ENCODE results near the gene CTNNA3. TPM values are rescaled to one million over a fixed set of nuclear protein-coding genes. Genes with fewer than 3 reads are reported as not detected.

CTNNA3 gene
- total RNA-seq, 2 donors from 2014 or later = 1.6 TPM; not detected in 1

DNA sequence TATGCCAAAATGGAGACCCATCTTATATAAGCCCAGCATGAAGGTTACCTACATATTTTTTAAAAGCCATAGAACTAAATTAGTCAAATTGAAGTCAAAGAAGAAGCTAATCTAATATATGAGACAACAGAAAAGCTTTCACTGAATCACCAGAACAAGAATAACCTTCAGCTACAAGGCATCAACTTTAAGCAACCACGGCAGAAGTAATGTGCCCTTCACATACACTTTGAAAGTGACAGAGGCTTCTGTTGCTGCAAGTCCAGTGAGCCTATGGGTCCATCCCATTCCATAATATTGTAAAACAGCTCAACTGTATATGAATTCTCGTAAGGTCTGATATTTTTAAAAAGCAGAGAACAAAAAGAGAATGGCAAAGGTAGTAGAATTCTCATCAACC is 36.5 kb downstream of the CTNNA3 start:
- Mint-ChIP-seq H3K4me1 (peaks cover 2% of the 10 kb centered on the region), H3K27ac (no peak overlapping the region), H3K36me3 (ENCODE audit: low read depth) (no peaks in the 10 kb centered on the region), H3K27me3 (peaks cover 15% of the 10 kb centered on the region), H3K4me3 (no peak overlapping the region)
- no peaks in the 10 kb centered on the region for H3K9me3 ChIP-seq (ENCODE audit: control insufficient read depth, low read length, poor library complexity, severe bottlenecking)
- ATAC-seq = no peak
- DNase-seq = no peak

DNA sequence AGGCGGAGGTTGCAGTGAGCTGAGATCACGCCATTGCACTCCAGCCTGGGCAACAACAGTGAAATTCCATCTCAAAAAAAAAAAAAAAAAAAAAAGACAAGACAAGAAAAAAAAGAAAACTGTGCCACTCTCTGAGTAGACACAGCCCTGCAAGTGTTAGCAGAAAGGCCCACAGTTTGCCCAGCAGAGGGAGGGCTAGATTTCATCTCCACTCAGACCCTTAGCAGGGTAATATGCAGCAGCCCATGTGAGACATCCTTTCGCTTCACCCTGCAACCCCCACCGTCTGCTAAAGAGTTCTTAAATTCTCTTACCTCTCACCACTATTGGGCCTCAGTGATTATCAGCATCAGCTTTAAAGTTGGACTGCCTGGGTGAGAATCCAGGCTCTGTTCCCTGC is 38.2 kb downstream of the CTNNA3 start:
- ATAC-seq = no peak
- no peak overlapping the region for H3K27ac Mint-ChIP-seq
- no peak overlapping the region for H3K4me3 Mint-ChIP-seq
- no peaks in the 10 kb centered on the region for H3K36me3 Mint-ChIP-seq (ENCODE audit: low read depth)
- DNase-seq = no peak
- no peaks in the 10 kb centered on the region for H3K4me1 Mint-ChIP-seq
- H3K27me3 Mint-ChIP-seq = peaks cover 15% of the 10 kb centered on the region
- H3K9me3 ChIP-seq (ENCODE audit: control insufficient read depth, low read length, poor library complexity, severe bottlenecking) = no peaks in the 10 kb centered on the region

DNA sequence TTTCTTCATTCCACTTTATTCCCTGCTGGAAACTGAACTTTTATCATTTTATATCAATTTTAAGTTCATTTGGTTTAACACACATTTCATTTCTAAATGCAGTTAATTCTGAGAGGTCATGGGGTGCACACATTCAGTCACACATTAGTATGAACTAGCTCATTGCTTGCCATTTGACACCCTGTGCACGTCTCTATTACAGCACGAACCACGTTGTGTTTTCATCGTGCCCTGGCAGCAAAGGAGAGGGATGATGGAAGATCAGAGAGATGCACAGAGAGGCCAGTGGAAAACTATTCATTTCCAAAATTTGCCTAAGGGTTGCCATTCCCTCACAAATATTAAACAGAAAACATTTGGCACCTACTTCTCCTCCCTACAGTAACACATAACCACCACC is 45.4 kb downstream of the CTNNA3 start:
- Mint-ChIP-seq H3K4me1 (no peaks in the 10 kb centered on the region), H3K27me3 (peaks cover 5% of the 10 kb centered on the region), H3K27ac (no peak overlapping the region), H3K36me3 (ENCODE audit: low read depth) (peaks cover 3% of the 10 kb centered on the region), H3K4me3 (no peak overlapping the region)
- ATAC-seq (no peak), DNase-seq (no peak)
- H3K9me3 ChIP-seq (ENCODE audit: control insufficient read depth, low read length, poor library complexity, severe bottlenecking) = no peaks in the 10 kb centered on the region

DNA sequence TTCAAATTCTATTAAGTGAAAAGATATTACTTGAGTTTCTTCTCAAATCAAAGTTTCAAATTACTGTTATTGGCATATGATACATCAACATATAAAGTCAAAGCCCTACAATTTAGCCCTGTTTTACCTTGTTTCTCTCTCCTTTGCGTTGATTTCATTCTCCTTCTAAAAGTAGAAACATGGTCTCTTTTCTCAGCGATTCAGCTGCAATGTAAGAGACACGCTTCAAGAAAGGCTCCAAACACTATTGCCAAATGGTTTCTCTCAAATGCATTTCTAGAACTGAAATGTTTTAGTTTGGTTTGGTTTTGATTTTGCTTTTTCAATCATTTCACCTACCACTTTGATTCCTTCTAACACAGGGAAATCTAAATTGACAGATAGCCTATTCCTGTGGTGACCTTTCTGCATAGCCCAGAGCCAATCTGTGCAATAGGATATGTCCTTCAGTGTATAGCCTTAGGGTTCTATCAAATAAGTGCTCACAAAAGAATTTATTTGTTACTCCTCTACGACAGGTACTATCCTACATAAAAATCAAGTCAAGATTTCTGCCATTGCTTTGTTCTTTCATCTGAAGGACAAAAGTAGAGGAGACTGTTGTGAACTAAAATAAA is 47.3 kb downstream of the CTNNA3 start:
- ATAC-seq (no peak), DNase-seq (no peak)
- Mint-ChIP-seq H3K4me3 (no peak overlapping the region), H3K4me1 (no peaks in the 10 kb centered on the region), H3K36me3 (ENCODE audit: low read depth) (peaks cover 3% of the 10 kb centered on the region), H3K27me3 (peaks cover 5% of the 10 kb centered on the region), H3K27ac (no peak overlapping the region)
- H3K9me3 ChIP-seq (ENCODE audit: control insufficient read depth, low read length, poor library complexity, severe bottlenecking) = no peaks in the 10 kb centered on the region

DNA sequence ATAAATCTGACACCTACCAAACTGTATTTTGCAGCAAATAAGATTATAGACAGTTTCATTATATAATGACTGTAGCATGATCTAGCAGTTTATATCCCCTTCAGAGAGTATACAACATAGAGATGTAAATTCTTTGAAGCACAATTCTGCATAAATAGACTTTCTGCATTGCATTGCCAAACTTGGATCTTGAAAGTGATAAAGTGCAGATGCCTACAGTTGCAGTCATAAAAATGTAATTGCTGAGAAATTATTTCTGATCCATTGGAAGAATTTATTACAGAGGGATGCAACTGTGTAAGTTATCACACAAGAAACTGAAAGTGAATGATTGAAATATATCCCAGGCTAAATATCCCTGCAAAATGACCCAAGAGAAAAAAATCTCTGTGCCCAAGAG is 65.1 kb downstream of the CTNNA3 start:
- Mint-ChIP-seq H3K36me3 (ENCODE audit: low read depth) (no peaks in the 10 kb centered on the region), H3K27ac (no peak overlapping the region), H3K4me3 (no peak overlapping the region), H3K4me1 (no peaks in the 10 kb centered on the region), H3K27me3 (no peaks in the 10 kb centered on the region)
- H3K9me3 ChIP-seq (ENCODE audit: control insufficient read depth, low read length, poor library complexity, severe bottlenecking) = no peaks in the 10 kb centered on the region
- DNase-seq (no peak), ATAC-seq (no peak)

DNA sequence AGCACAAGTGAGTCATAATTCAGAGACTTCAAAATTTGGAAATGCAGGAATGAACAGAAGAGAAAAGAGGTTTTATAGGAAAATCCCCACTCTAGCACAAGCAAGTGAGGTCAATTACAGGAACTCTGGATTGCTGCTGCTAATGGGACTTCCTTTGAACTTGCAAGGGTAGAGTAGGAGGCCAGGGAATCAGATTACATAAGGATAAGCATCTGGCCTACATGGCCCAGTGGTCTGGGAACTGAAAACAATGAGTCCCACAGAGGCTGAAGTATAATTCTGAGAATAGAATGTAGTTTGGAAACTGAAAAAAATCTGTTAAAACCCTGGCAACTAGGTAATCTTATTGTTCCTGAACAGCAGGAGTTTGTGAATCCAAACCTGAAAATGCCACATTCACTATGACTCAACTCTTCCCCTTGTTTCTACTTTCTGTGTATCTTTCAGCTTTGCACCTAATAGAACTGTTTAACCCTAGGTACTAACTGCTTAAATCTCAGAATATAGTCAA is 66.5 kb downstream of the CTNNA3 start:
- Mint-ChIP-seq H3K27me3 (peaks cover 6% of the 10 kb centered on the region), H3K36me3 (ENCODE audit: low read depth) (no peaks in the 10 kb centered on the region)

DNA sequence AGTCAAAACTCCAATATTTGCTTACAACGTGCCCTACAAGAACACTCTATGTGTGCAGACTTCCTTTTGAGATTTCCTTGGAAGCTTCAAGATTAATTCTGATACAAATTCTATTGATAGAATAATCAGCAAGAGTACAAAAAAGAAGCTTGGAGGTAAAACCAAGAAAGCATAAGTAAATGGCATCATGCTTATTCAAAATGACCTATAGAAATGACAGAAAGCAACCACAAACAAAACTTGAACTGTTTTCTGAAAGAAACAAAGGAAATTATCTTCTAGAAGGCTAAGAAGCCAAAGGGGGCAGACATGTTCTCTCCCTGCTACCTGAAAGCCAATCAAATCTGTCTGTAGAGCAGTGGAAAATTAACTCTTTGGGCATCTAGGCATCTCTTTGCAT is 73.0 kb downstream of the CTNNA3 start:
- DNase-seq (no peak), ATAC-seq (no peak)
- H3K9me3 ChIP-seq (ENCODE audit: control insufficient read depth, low read length, poor library complexity, severe bottlenecking) = no peaks in the 10 kb centered on the region
- no peak overlapping the region for H3K27ac Mint-ChIP-seq
- H3K27me3 Mint-ChIP-seq = peaks cover 8% of the 10 kb centered on the region
- H3K4me3 Mint-ChIP-seq = no peak overlapping the region
- H3K36me3 Mint-ChIP-seq (ENCODE audit: low read depth) = no peaks in the 10 kb centered on the region
- no peaks in the 10 kb centered on the region for H3K4me1 Mint-ChIP-seq

More for the DNA sequence above, 66.5 kb downstream of the CTNNA3 start:
- no peak overlapping the region for H3K27ac Mint-ChIP-seq
- H3K9me3 ChIP-seq (ENCODE audit: control insufficient read depth, low read length, poor library complexity, severe bottlenecking) = no peaks in the 10 kb centered on the region
- DNase-seq (no peak), ATAC-seq (no peak)
- H3K4me1 Mint-ChIP-seq = no peaks in the 10 kb centered on the region
- H3K4me3 Mint-ChIP-seq = no peak overlapping the region

DNA sequence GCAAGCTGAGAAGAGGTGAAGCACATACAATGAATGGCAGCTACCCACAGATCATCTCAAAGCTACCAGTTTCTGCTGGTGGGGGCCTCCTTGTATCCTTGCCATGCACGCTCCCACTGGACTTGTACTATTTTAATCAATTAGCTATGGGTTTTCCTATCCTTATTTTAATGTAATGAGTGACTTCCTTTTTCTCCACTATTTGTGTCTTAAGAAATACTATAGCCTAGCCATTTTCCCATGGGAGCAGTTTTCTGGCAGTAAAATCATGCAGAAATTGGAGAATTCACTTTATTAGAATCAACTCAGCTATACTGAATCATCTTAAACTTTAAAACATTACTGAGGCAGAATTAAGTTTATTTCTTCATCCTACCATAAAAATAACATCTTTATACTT is 73.5 kb downstream of the CTNNA3 start:
- no peak overlapping the region for H3K4me3 Mint-ChIP-seq
- H3K9me3 ChIP-seq (ENCODE audit: control insufficient read depth, low read length, poor library complexity, severe bottlenecking) = no peaks in the 10 kb centered on the region
- DNase-seq = no peak
- H3K4me1 Mint-ChIP-seq = no peaks in the 10 kb centered on the region
- peaks cover 8% of the 10 kb centered on the region for H3K27me3 Mint-ChIP-seq
- ATAC-seq = no peak
- H3K27ac Mint-ChIP-seq = no peak overlapping the region
- H3K36me3 Mint-ChIP-seq (ENCODE audit: low read depth) = no peaks in the 10 kb centered on the region

DNA sequence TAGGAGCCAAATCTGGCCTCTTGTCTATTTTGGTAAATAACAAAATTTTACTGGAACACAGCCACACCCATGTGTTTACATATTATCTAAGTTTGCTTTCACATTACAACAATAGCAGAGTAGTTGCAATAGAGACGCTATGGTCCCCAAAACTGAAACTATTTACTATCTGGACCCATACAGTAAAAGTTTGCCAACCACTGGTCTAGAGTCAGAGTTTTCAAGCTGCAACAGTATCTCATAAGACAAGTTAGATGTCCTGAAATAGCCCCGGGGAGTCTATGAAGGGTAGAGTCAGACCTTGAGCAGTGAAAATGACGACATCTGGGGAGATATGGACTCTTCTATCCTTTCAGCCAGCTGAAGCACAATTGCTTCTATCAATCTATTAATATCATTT is 74.2 kb downstream of the CTNNA3 start:
- DNase-seq = no peak
- ATAC-seq = no peak
- no peak overlapping the region for H3K4me3 Mint-ChIP-seq

DNA sequence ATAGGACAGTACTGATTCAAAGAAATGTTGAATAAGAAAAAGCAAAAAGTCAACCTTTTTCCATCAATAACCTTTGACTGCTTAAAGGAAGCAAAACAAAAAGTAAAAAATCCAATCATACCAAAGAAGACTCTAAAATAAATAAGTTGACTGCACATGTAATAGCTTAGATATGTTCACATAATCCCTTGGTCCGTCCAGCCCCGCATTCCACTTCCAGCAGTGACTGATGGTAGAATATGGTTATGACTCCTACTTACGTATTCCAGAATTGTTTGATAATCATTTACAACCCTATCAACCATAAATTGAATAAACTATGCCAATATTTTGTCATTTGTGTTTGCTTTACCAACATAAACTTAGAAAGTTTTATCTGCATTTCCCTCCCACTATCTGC is 77.9 kb downstream of the CTNNA3 start:
- H3K4me3 Mint-ChIP-seq = no peak overlapping the region
- no peak overlapping the region for H3K27ac Mint-ChIP-seq
- H3K4me1 Mint-ChIP-seq = peaks cover 7% of the 10 kb centered on the region
- DNase-seq (no peak), ATAC-seq (no peak)
- H3K27me3 Mint-ChIP-seq = no peaks in the 10 kb centered on the region
- no peaks in the 10 kb centered on the region for H3K9me3 ChIP-seq (ENCODE audit: control insufficient read depth, low read length, poor library complexity, severe bottlenecking)
- H3K36me3 Mint-ChIP-seq (ENCODE audit: low read depth) = no peaks in the 10 kb centered on the region

More for the DNA sequence above, 74.2 kb downstream of the CTNNA3 start:
- no peak overlapping the region for H3K27ac Mint-ChIP-seq
- H3K9me3 ChIP-seq (ENCODE audit: control insufficient read depth, low read length, poor library complexity, severe bottlenecking) = no peaks in the 10 kb centered on the region
- no peaks in the 10 kb centered on the region for H3K36me3 Mint-ChIP-seq (ENCODE audit: low read depth)
- peaks cover 8% of the 10 kb centered on the region for H3K27me3 Mint-ChIP-seq
- H3K4me1 Mint-ChIP-seq = no peaks in the 10 kb centered on the region

DNA sequence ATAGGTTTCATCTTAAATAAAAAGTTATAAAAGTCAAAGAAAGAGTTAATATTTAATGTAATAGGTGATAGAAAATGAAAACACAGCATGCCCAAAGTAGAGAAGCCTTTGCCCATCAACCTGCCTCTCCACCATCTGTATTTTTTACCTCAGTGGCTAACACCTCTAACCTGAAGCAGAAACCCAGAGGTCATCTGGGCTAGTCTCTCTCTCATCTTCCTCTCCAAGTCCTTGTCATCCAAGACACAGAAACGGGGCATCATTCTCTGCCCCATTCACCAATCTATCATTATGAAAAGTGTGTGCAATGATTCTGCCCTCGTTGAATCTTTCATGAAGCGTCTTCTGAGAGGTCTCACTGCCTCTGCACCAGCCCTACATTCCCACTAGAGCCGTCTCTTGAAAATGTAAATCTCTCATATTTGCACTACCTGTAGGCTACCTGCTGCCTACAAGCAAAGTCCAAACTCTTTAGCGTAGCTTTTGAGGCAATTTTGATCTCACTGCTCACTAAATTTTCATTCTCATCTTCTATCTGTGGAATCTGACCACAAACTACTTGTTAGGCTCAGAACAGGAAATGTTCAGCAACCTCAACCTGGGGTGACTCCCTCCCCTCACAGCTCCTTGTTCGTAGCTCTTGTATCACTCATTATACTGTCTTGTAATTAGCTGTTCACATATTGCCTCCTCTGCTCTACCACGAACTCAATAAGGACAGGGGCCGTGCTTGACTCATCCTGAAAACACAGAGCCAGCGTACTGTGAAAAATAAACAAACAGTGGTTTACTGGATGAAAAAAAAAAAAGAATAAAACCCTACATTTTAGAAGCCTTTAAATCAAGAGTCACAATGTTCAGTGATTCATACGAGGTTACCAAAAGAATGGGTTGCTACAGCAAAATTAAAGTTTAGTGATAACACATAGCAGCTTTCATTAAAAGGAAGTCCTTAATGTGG is 83.1 kb downstream of the CTNNA3 start:
- H3K36me3 Mint-ChIP-seq (ENCODE audit: low read depth) = no peaks in the 10 kb centered on the region
- peak overlapping the region; percentile 91 for H3K27ac Mint-ChIP-seq
- DNase-seq = peak in 2 of 3 donors; percentile 8 to 23
- peak overlapping the region; percentile 90 for H3K4me3 Mint-ChIP-seq
- no peaks in the 10 kb centered on the region for H3K27me3 Mint-ChIP-seq
- H3K9me3 ChIP-seq (ENCODE audit: control insufficient read depth, low read length, poor library complexity, severe bottlenecking) = no peaks in the 10 kb centered on the region
- peak; percentile 97 for ATAC-seq
- peaks cover 17% of the 10 kb centered on the region for H3K4me1 Mint-ChIP-seq

DNA sequence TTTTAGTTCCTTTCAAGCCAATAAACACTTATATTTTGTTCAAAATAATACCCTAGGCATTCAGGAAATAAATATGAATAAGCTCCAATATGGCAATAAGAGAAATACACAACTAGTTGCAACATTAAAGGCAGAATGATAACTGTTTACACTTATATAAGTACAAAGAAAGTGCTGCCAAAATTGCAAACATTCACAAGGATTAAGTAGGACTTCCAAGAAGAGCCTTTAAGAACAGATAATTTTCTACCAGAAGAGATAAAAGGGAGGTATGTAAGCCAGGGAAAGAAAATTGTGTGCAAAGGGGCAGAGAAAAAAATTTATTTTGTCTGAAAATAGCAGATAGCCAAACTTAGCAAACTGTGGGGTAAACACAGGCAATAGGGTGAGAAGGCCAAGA is 83.8 kb downstream of the CTNNA3 start:
- DNase-seq = no peak
- peak overlapping the region; percentile 49 for H3K4me3 Mint-ChIP-seq
- ATAC-seq = no peak
- peak overlapping the region; percentile 91 for H3K27ac Mint-ChIP-seq
- peaks cover 17% of the 10 kb centered on the region for H3K4me1 Mint-ChIP-seq
- no peaks in the 10 kb centered on the region for H3K27me3 Mint-ChIP-seq
- H3K9me3 ChIP-seq (ENCODE audit: control insufficient read depth, low read length, poor library complexity, severe bottlenecking) = no peaks in the 10 kb centered on the region
- no peaks in the 10 kb centered on the region for H3K36me3 Mint-ChIP-seq (ENCODE audit: low read depth)

DNA sequence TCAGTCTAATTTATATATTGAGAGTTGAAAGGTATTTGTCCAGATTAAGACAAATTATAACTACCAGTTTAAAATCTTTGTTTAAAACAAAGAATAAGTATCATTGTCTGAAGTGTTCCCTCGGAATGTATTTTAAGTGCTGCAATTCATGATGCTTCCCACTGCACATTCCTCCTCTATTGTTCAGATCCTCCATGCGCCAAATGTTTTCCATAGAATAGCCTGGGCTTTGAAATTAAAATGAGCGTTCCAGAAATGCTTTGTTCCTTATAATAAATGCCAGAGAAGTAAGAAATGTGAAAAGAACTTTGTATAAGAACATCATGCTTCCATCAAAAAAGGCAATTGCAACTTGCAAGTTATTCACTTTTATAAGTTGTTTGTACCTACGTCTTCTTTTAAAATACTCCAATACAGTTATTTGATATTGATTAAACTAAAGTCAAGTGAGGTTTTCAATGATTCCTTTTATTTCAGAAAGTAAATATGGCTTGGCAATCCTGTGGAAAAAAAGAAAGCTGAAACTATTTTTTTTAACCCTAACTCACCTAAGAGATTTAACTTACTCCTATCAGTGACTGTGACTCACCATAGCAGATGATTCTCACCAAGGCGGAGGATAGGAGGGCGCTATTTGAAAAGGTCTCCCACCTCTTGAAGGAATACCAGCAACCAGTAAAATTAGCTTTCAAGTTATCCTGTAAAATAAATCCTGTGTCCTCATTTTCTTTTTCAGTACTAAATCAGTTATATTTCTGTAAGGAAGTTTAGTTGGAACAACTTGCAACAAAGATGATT is 85.8 kb downstream of the CTNNA3 start:
- no peak for ATAC-seq
- Mint-ChIP-seq H3K27ac (no peak overlapping the region), H3K36me3 (ENCODE audit: low read depth) (no peaks in the 10 kb centered on the region), H3K4me1 (peaks cover 17% of the 10 kb centered on the region), H3K4me3 (no peak overlapping the region), H3K27me3 (no peaks in the 10 kb centered on the region)
- DNase-seq = no peak
- no peaks in the 10 kb centered on the region for H3K9me3 ChIP-seq (ENCODE audit: control insufficient read depth, low read length, poor library complexity, severe bottlenecking)

Data from T-helper 17 cell (primary cell).